DOHH2 (cell line): ENCODE measurements around the gene SPATA7.

ENCODE experiments used
- H3F3A ChIP-seq: fragments of 200-600 bp; sonication (generic), shearing (Covaris generic); 2 replicates; pipeline ENCODE4 v1.6.0; 2016; ENCODE audit warnings: antibody characterized with exemption, mild to moderate bottlenecking; ENCODE audit not compliant: control insufficient read depth, insufficient read depth
- H3K27ac ChIP-seq: fragments of 200-600 bp; sonication (generic); 2 replicates; pipeline ENCODE4 v1.5.1; 2014; ENCODE audit warnings: low read depth, mild to moderate bottlenecking, low read length, moderate library complexity
- H3K27me3 ChIP-seq: fragments of 200-600 bp; sonication (generic); 2 replicates; pipeline ENCODE4 v1.6.1; 2014; ENCODE audit warnings: mild to moderate bottlenecking, low read length, mixed read lengths; ENCODE audit not compliant: control insufficient read depth
- H3K36me3 ChIP-seq: fragments of 200-600 bp; sonication (generic); 2 replicates; pipeline ENCODE4 v1.6.1; 2014; ENCODE audit warnings: mild to moderate bottlenecking, low read length, moderate library complexity, mixed read lengths; ENCODE audit not compliant: control insufficient read depth
- H3K4me1 ChIP-seq: fragments of 200-600 bp; sonication (generic); 2 replicates; pipeline ENCODE4 v1.6.1; 2014; ENCODE audit warnings: mild to moderate bottlenecking, low read length, mixed read lengths; ENCODE audit not compliant: control insufficient read depth
- H3K4me2 ChIP-seq: fragments of 200-600 bp; sonication (generic); 2 replicates; pipeline ENCODE4 v1.6.0; 2014; ENCODE audit warnings: mild to moderate bottlenecking, low read length, moderate library complexity
- H3K4me3 ChIP-seq: fragments of 200-600 bp; sonication (generic); 2 replicates; pipeline ENCODE4 v1.5.1; 2014; ENCODE audit warnings: mild to moderate bottlenecking, low read length, mixed read lengths
- H3K79me2 ChIP-seq: fragments of 200-600 bp; sonication (generic); 2 replicates; pipeline ENCODE4 v1.6.1; 2014; ENCODE audit warnings: mild to moderate bottlenecking, low read length, mixed read lengths; ENCODE audit not compliant: control insufficient read depth
- H3K9me2 ChIP-seq: fragments of 200-600 bp; sonication (generic); replicated peaks from 2 replicates; pipeline ENCODE4 v1.6.1; 2014; ENCODE audit warnings: mild to moderate bottlenecking, low read length, mixed read lengths; ENCODE audit not compliant: control insufficient read depth
- H3K9me3 ChIP-seq: fragments of 200-600 bp; sonication (generic); 2 replicates; pipeline ENCODE4 v1.6.1; 2014; ENCODE audit warnings: antibody characterized with exemption, low read length, mixed read lengths; ENCODE audit not compliant: control insufficient read depth, insufficient read depth
- H4K20me1 ChIP-seq: fragments of 200-600 bp; sonication (generic); 2 replicates; pipeline ENCODE4 v1.6.0; 2014; ENCODE audit warnings: low read depth, mild to moderate bottlenecking, antibody characterized with exemption, low read length, moderate library complexity; ENCODE audit not compliant: control insufficient read depth, insufficient read depth
- CTCF ChIP-seq: fragments of 200-600 bp; sonication (generic); IDR thresholded peaks from one replicate; pipeline ENCODE4 v1.5.1; 2014; ENCODE audit warnings: antibody characterized with exemption, mild to moderate bottlenecking, low read depth, low read length; ENCODE audit not compliant: poor library complexity, severe bottlenecking
- EZH2phosphoT487 ChIP-seq: fragments of 200-600 bp; sonication (generic); IDR thresholded peaks from 2 replicates; pipeline ENCODE4 v1.6.1; 2017; ENCODE audit warnings: borderline replicate concordance, mild to moderate bottlenecking, antibody characterized with exemption, low read length, moderate library complexity, mixed read lengths

Gene SPATA7

GRCh38 chr14:88385212-88386101 is at the start of gene SPATA7:
Gene SPATA7 (plus strand): TSS chr14:88385657. CDS start chr14:88385819, 162 bp downstream.
- Histone ChIP-seq H3K27ac (no peak within 1 kb of the TSS), H3K27me3 (no peaks in the 10 kb centered on the region), H3K9me3 (no peaks in the 10 kb centered on the region), H3K4me1 (peaks cover 17% of the 10 kb centered on the region), H3K36me3 (no peaks in the 10 kb centered on the region), H4K20me1 (no peaks in the 10 kb centered on the region), H3K9me2 (no peaks in the 10 kb centered on the region), H3K4me3 (peak within 1 kb of the TSS; percentile 89), H3F3A (no peaks in the 10 kb centered on the region), H3K4me2 (peak within 1 kb of the TSS; percentile 90), H3K79me2 (no peaks in the 10 kb centered on the region)
- TF ChIP-seq CTCF, result no peak
- TF ChIP-seq EZH2phosphoT487, result no peak

- Histone ChIP-seq H3F3A (no peaks in the 10 kb centered on the region), H3K36me3 (no peaks in the 10 kb centered on the region), H3K79me2 (no peaks in the 10 kb centered on the region), H3K27me3 (no peaks in the 10 kb centered on the region; the same call in 1 of the 2 replicates), H3K27ac (no peak overlapping the region), H3K9me3 (no peaks in the 10 kb centered on the region), H3K9me2 (no peaks in the 10 kb centered on the region), H3K4me2 (no peak overlapping the region), H3K4me1 (no peaks in the 10 kb centered on the region), H3K4me3 (no peak overlapping the region), H4K20me1 (no peaks in the 10 kb centered on the region)
- TF ChIP-seq EZH2phosphoT487 (no peak), CTCF (no peak)
Observed at GRCh38 chr14:88340357-88340756, 45.1 kb upstream of the SPATA7 start.

GRCh38 chr14:88342980-88343379 is 42.5 kb upstream of the SPATA7 start:
- no peak for TF ChIP-seq EZH2phosphoT487
- TF ChIP-seq CTCF, result no peak
- no peak overlapping the region for H3K4me2 ChIP-seq
- no peaks in the 10 kb centered on the region for H3K79me2 ChIP-seq

More at GRCh38 chr14:88342980-88343379, 42.5 kb upstream of the SPATA7 start:
- Histone ChIP-seq H3K9me2 (no peaks in the 10 kb centered on the region), H3F3A (no peaks in the 10 kb centered on the region), H3K9me3 (no peaks in the 10 kb centered on the region), H3K4me3 (no peak overlapping the region), H3K36me3 (no peaks in the 10 kb centered on the region), H4K20me1 (no peaks in the 10 kb centered on the region), H3K27me3 (no peaks in the 10 kb centered on the region; the same call in 1 of the 2 replicates), H3K4me1 (no peaks in the 10 kb centered on the region), H3K27ac (no peak overlapping the region)
